Activated CD4-positive, alpha-beta memory T cell treated with anti-CD3 and anti-CD28 coated beads for 36 hours (primary cell): ENCODE results near the gene KIAA1549. TPM values are rescaled to one million over a fixed set of nuclear protein-coding genes. Genes with fewer than 3 reads are reported as not detected.

Source experiments
- CTCF ChIA-PET: fragments of 350-600 bp; sonication (Branson Sonifier 250); formaldehyde crosslinking; loops from one replicate; lab custom pipeline; 2021; ENCODE audit warnings: antibody characterized with exemption, inconsistent platforms; lab: Charles Lee
- POLR2A ChIA-PET: fragments of 350-600 bp; sonication (Branson Sonifier 250); formaldehyde crosslinking; loops from one replicate; lab custom pipeline; 2021; ENCODE audit warnings: antibody characterized with exemption; lab: Charles Lee
- DNase-seq: peaks from one replicate; pipeline ENCODE4 v3.0.0-alpha.2; 2020
- H3K27ac Mint-ChIP-seq: one replicate; pipeline ENCODE4 v1.8.0; 2021; ENCODE audit warnings: mixed read lengths
- H3K27me3 Mint-ChIP-seq: one replicate; pipeline ENCODE4 v1.8.0; 2021; ENCODE audit warnings: mixed read lengths
- H3K36me3 Mint-ChIP-seq: one replicate; pipeline ENCODE4 v1.8.0; 2021; ENCODE audit warnings: mixed read lengths
- H3K4me1 Mint-ChIP-seq: one replicate; pipeline ENCODE4 v1.8.0; 2021; ENCODE audit warnings: low read depth, mixed read lengths
- H3K4me3 Mint-ChIP-seq: one replicate; pipeline ENCODE4 v1.8.0; 2021; ENCODE audit warnings: mild to moderate bottlenecking, mixed read lengths
- H3K9me3 Mint-ChIP-seq: one replicate; pipeline ENCODE4 v1.8.0; 2021; ENCODE audit warnings: mixed read lengths
- intact Hi-C: fragments of 100-400 bp; cut with micrococcal nuclease; formaldehyde crosslinking; loops from one replicate; pipeline ENCODE4 v1.15.1; 2023
- total RNA-seq, 2 experiments: library from RNA; stranded (reverse); gene quantifications; one replicate each; pipeline ENCODE4 v1.2.3, GENCODE V29; 2021

Gene KIAA1549
- total RNA-seq, 2 experiments from 2014 or later, result 0.85 to 0.95 TPM

- Mint-ChIP-seq H3K27me3 (no peaks in the 10 kb centered on the region), H3K36me3 (no peaks in the 10 kb centered on the region), H3K27ac (peak overlapping the region; percentile 13), H3K9me3 (no peaks in the 10 kb centered on the region), H3K4me3 (no peak overlapping the region), H3K4me1 (peaks cover 8% of the 10 kb centered on the region)
- POLR2A ChIA-PET, result no interaction called here
- intact Hi-C loops, result loop anchor here (2.0 to 10.0 kb wide), 3 partner anchors 188 to 458 kb away; partner anchors contain the start of gene FMC1
- no peak for DNase-seq
- CTCF ChIA-PET, result interaction anchor here (0.7 to 3.1 kb wide), 45 partner anchors 9 to 1176 kb away, joined by 3 to 60 read pairs (median 5); partner anchors contain the start of genes CREB3L2 and PARP12
Observed at GRCh38 chr7:138887085-138887710, 94.0 kb downstream of the KIAA1549 start.

GRCh38 chr7:138886501-138886917, 94.7 kb downstream of the KIAA1549 start:
- CTCF ChIA-PET, result interaction anchor here (0.6 to 3.1 kb wide), 48 partner anchors 9 to 1176 kb away, joined by 3 to 60 read pairs (median 4); partner anchors contain the start of genes CREB3L2 and PARP12
- H3K4me3 Mint-ChIP-seq, result no peak overlapping the region
- no peaks in the 10 kb centered on the region for H3K9me3 Mint-ChIP-seq
- H3K4me1 Mint-ChIP-seq, result peaks cover 15% of the 10 kb centered on the region
- H3K36me3 Mint-ChIP-seq, result no peaks in the 10 kb centered on the region
- POLR2A ChIA-PET, result interaction anchor here (0.6 kb wide), 1 partner anchor 142 kb away, joined by 3 read pairs; no protein-coding TSS in a partner anchor
- DNase-seq, result peak; percentile 28
- peak overlapping the region; percentile 62 for H3K27ac Mint-ChIP-seq
- intact Hi-C loops, result loop anchor here (1.0 to 10.0 kb wide), 6 partner anchors 10 to 458 kb away; partner anchors contain the start of gene FMC1
- H3K27me3 Mint-ChIP-seq, result no peaks in the 10 kb centered on the region

- ChIA-PET POLR2A (interaction anchor here (0.6 kb wide), 1 partner anchor 143 kb away, joined by 3 read pairs; no protein-coding TSS in a partner anchor), CTCF (interaction anchor here (0.6 to 3.1 kb wide), 33 partner anchors 10 to 1177 kb away, joined by 3 to 60 read pairs (median 5); partner anchors contain the start of genes CREB3L2 and PARP12)
- intact Hi-C loops, result loop anchor here (1.0 to 10.0 kb wide), 6 partner anchors 9 to 459 kb away; partner anchors contain the start of gene FMC1
- Mint-ChIP-seq H3K4me1 (peaks cover 19% of the 10 kb centered on the region), H3K9me3 (no peaks in the 10 kb centered on the region), H3K27me3 (no peaks in the 10 kb centered on the region), H3K4me3 (no peak overlapping the region), H3K36me3 (no peaks in the 10 kb centered on the region), H3K27ac (no peak overlapping the region)
- no peak for DNase-seq
Observed at GRCh38 chr7:138885383-138886147, 95.6 kb downstream of the KIAA1549 start.

- Mint-ChIP-seq H3K27ac (peak overlapping the region; percentile 68), H3K4me1 (peaks cover 19% of the 10 kb centered on the region), H3K9me3 (no peaks in the 10 kb centered on the region), H3K27me3 (no peaks in the 10 kb centered on the region), H3K36me3 (no peaks in the 10 kb centered on the region), H3K4me3 (peak overlapping the region; percentile 7)
- DNase-seq, result peak; percentile 50
- ChIA-PET CTCF (interaction anchor here (0.5 to 0.8 kb wide), 2 partner anchors 97 to 635 kb away, joined by 3 to 4 read pairs; no protein-coding TSS in a partner anchor), POLR2A (no interaction called here)
- intact Hi-C loops, result loop anchor here (10.0 kb wide), 1 partner anchor 463 kb away; the partner anchor contains the start of gene FMC1
Observed at GRCh38 chr7:138882249-138882648, 98.9 kb downstream of the KIAA1549 start.

- Mint-ChIP-seq H3K27ac (peak overlapping the region; percentile 68), H3K36me3 (no peaks in the 10 kb centered on the region), H3K4me3 (no peak overlapping the region), H3K27me3 (no peaks in the 10 kb centered on the region), H3K4me1 (peaks cover 21% of the 10 kb centered on the region), H3K9me3 (no peaks in the 10 kb centered on the region)
- POLR2A ChIA-PET, result no interaction called here
- no peak for DNase-seq
- CTCF ChIA-PET, result interaction anchor here (0.5 to 0.8 kb wide), 2 partner anchors 97 to 635 kb away, joined by 3 to 4 read pairs; no protein-coding TSS in a partner anchor
- intact Hi-C loops, result loop anchor here (10.0 kb wide), 1 partner anchor 463 kb away; the partner anchor contains the start of gene FMC1
Observed at GRCh38 chr7:138881579-138882188, 99.5 kb downstream of the KIAA1549 start.

DNA sequence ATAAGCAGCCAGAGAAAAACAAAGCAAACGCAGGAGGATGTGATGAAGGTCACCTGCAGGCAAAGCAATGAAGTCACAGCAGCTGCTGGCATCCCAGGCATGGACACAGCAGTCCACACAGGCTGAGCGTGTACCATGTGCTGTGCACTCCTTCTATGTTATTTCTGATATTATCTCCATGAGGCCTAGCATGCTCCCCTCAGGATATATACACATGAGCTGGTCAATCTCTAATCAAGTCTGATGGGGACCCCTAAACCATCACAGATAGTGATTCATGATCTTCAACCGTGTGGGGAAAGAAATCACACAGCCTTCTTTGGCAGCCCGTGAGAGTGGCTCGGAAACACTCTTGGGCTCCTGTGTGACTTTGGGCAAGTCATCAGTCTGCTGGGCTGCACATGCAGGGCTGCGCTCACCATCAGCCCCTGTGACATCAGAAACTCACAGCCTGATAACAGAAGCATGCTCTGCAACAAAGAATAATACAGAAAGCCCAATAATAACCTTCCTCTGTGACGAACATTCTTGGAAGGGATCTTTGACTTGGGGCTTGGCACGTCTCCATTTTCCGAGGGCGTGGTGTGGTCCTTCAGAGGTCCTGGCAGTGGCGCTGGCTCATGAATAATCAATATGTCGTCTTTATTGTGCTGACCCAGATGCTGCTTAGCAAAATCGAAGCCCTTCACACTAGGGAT, 100.2 kb downstream of the KIAA1549 start:
- no peak for DNase-seq
- Mint-ChIP-seq H3K4me1 (peaks cover 23% of the 10 kb centered on the region), H3K27ac (no peak overlapping the region), H3K4me3 (no peak overlapping the region), H3K27me3 (no peaks in the 10 kb centered on the region), H3K36me3 (no peaks in the 10 kb centered on the region), H3K9me3 (no peaks in the 10 kb centered on the region)
- POLR2A ChIA-PET, result no interaction called here
- CTCF ChIA-PET, result no interaction called here
- intact Hi-C loops, result loop anchor here (10.0 kb wide), 1 partner anchor 464 kb away; the partner anchor contains the start of gene FMC1

DNA sequence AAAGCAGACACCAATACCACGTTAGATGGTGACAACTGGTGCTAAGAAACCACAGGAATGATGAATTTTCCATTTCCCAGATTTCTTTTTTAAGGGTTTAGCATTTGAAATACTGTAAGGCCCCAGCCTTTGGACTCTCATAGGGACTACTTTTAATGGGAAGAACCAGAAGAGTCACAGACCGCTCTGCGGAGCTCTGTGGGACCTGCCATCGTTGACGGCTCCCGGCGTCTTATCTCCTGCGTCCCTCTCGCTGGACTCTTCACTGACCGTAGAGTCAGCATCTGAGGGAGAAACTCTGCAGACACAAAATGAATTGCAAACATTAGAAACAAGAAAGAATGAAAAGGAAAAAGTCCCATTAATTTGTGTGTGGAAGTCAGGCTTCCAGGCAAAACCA, 101.8 kb downstream of the KIAA1549 start:
- Mint-ChIP-seq H3K27ac (no peak overlapping the region), H3K36me3 (no peaks in the 10 kb centered on the region), H3K4me1 (peaks cover 36% of the 10 kb centered on the region), H3K4me3 (no peak overlapping the region), H3K27me3 (no peaks in the 10 kb centered on the region), H3K9me3 (no peaks in the 10 kb centered on the region)
- intact Hi-C loops, result loop anchor here (5.0 kb wide), 3 partner anchors 417 to 947 kb away; partner anchors contain the start of genes CREB3L2 and TRIM24
- POLR2A ChIA-PET, result no interaction called here
- CTCF ChIA-PET, result no interaction called here
- no peak for DNase-seq

DNA sequence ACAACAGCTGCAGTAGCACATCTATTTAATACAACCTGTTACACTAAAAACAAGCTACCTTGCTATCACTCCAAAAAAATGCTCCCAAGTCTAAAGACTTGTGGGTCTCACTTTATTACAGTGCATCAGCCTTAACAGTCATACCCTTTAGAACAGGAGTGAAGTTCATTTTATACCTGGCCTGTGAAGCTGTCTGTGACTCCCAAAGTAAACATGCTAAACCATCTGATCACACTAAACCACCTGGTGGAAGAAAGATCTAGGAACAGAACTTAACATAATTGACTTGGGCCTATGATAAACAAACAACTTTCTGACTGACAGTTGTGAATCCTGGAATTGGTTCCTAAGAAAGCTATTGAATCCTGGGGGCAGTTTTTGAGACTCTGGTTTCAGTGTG, 102.3 kb downstream of the KIAA1549 start:
- intact Hi-C loops, result loop anchor here (5.0 kb wide), 3 partner anchors 417 to 947 kb away; partner anchors contain the start of genes CREB3L2 and TRIM24
- H3K27ac Mint-ChIP-seq, result no peak overlapping the region
- ChIA-PET POLR2A (no interaction called here), CTCF (interaction anchor here (0.6 kb wide), 1 partner anchor 734 kb away, joined by 4 read pairs; no protein-coding TSS in a partner anchor)
- no peaks in the 10 kb centered on the region for H3K9me3 Mint-ChIP-seq
- H3K36me3 Mint-ChIP-seq, result no peaks in the 10 kb centered on the region
- no peak for DNase-seq
- peaks cover 38% of the 10 kb centered on the region for H3K4me1 Mint-ChIP-seq
- H3K27me3 Mint-ChIP-seq, result no peaks in the 10 kb centered on the region
- no peak overlapping the region for H3K4me3 Mint-ChIP-seq

GRCh38 chr7:138878051-138878450, 103.1 kb downstream of the KIAA1549 start:
- no peak for DNase-seq
- Mint-ChIP-seq H3K9me3 (no peaks in the 10 kb centered on the region), H3K27ac (no peak overlapping the region), H3K4me1 (peaks cover 38% of the 10 kb centered on the region), H3K36me3 (no peaks in the 10 kb centered on the region), H3K27me3 (no peaks in the 10 kb centered on the region), H3K4me3 (no peak overlapping the region)
- intact Hi-C loops, result loop anchor here (5.0 kb wide), 3 partner anchors 416 to 946 kb away; partner anchors contain the start of genes CREB3L2 and TRIM24
- ChIA-PET POLR2A (no interaction called here), CTCF (interaction anchor here (5.9 kb wide), 1 partner anchor 9 kb away, joined by 60 read pairs; no protein-coding TSS in a partner anchor)

DNA sequence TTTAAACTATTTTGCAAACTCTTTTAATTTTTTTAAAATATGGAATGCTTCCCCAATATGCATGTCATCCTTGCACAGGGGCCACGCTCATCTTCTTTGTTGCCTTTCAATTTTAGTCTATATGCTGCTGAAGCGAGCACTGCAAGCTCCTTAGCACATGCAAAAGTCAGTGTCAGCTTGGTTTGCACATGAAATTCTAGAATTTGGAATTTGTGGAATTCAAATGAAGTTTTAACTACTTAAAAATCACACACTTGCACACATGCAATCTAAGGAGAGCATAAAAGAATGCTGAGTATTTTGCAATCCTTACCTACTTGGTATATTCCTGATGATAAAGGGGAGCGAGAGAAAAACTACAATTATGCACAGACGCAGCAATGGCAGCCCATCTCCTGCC, 104.9 kb downstream of the KIAA1549 start:
- DNase-seq, result no peak
- POLR2A ChIA-PET, result interaction anchor here (1.1 kb wide), 1 partner anchor 130 kb away, joined by 3 read pairs; no protein-coding TSS in a partner anchor
- peaks cover 25% of the 10 kb centered on the region for H3K4me1 Mint-ChIP-seq
- CTCF ChIA-PET, result interaction anchor here (0.6 to 5.9 kb wide), 4 partner anchors 10 to 715 kb away, joined by 3 to 60 read pairs (median 3); no protein-coding TSS in a partner anchor
- peak overlapping the region; percentile 60 for H3K27ac Mint-ChIP-seq
- intact Hi-C loops, result loop anchor here (1.0 to 5.0 kb wide), 7 partner anchors 10 to 944 kb away; partner anchors contain the start of genes CREB3L2 and TRIM24
- H3K9me3 Mint-ChIP-seq, result no peaks in the 10 kb centered on the region
- no peak overlapping the region for H3K4me3 Mint-ChIP-seq
- no peaks in the 10 kb centered on the region for H3K27me3 Mint-ChIP-seq
- H3K36me3 Mint-ChIP-seq, result no peaks in the 10 kb centered on the region
